Naive B cell (primary cell): ENCODE results near the gene PCDHB15. TPM values are rescaled to one million over a fixed set of nuclear protein-coding genes. Genes with fewer than 3 reads are reported as not detected.
"Not testable (repeated sequence)": the region's sequence is repeated elsewhere in the genome, so short reads cannot be mapped to it uniquely, and the experiment has no call there.

ENCODE experiments used
- ATAC-seq, 2 donors: fragments of 150-1000 bp; cut with Tn5 transposase; 2 replicates each; pipeline ENCODE4 v1.10.0; 2021; ENCODE audit warnings: low read depth in 2 of 2, mild to moderate bottlenecking in 2 of 2, moderate library complexity in 2 of 2
- DNase-seq: peaks from one replicate; pipeline ENCODE4 v3.0.0; 2022
- H3K27ac Mint-ChIP-seq, 6 donors: one replicate each; pipeline ENCODE4 v1.8.0; 2020 to 2022; ENCODE audit warnings: mild to moderate bottlenecking in 6 of 6, mixed read lengths in 6 of 6, moderate library complexity in 5 of 6, inconsistent platforms in 2 of 6
- H3K27me3 Mint-ChIP-seq, 3 donors: one replicate each; pipeline ENCODE4 v1.8.0; 2021 to 2022; ENCODE audit warnings: mixed read lengths in 3 of 3, mild to moderate bottlenecking in 1 of 3
- H3K36me3 Mint-ChIP-seq, 2 donors: one replicate each; pipeline ENCODE4 v1.8.0; 2020 to 2022; ENCODE audit warnings: mixed read lengths in 2 of 2, inconsistent platforms in 1 of 2, mild to moderate bottlenecking in 1 of 2
- H3K4me1 Mint-ChIP-seq, 3 donors: one replicate each; pipeline ENCODE4 v1.8.0; 2020 to 2022; ENCODE audit warnings: mixed read lengths in 3 of 3, inconsistent platforms in 1 of 3, mild to moderate bottlenecking in 1 of 3, moderate library complexity in 1 of 3
- H3K4me3 Mint-ChIP-seq, 8 donors: one replicate each; pipeline ENCODE4 v1.8.0; 2020 to 2022; ENCODE audit warnings: mild to moderate bottlenecking in 8 of 8, mixed read lengths in 8 of 8, moderate library complexity in 8 of 8, inconsistent platforms in 2 of 8
- H3K9me3 Mint-ChIP-seq, 7 donors: one replicate each; pipeline ENCODE4 v1.8.0; 2020 to 2022; ENCODE audit warnings: mixed read lengths in 7 of 7, mild to moderate bottlenecking in 5 of 7, inconsistent platforms in 2 of 7, moderate library complexity in 1 of 7
- polyA plus RNA-seq, 6 donors: library from polyadenylated mRNA; unstranded; fragments of 300-500 nt; fragmentation: Illumina TruSeq; gene quantifications; one replicate each; pipeline ENCODE4 v1.2.3, GENCODE V29; 2021; ENCODE audit warnings: low read depth in 6 of 6

Gene PCDHB15
- polyA plus RNA-seq, result not detected

DNA sequence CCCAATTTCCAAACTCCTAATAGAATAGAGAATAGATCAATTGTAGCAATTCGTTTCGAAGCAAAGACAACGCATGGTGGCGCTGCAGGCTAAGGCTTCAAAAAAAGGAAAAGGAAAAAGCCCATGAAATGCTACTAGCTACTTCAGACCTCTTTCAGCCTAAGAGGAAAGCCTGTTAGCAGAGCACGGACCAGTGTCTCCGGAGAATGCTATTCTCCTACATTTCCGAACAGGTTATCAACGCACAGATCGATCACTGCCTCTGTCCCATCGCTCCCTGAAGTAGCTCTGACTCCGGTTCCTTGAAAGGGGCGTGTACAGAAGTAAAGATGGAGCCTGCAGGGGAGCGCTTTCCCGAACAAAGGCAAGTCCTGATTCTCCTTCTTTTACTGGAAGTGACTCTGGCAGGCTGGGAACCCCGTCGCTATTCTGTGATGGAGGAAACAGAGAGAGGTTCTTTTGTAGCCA, at the start of gene PCDHB15:
Gene PCDHB15 (plus strand): TSS at position 146 of the 468 bp plus-strand sequence. CDS start 184 bp downstream, at position 330.
- no peak for DNase-seq
- H3K36me3 Mint-ChIP-seq, result peaks cover 25 to 64% of the 10 kb centered on the region in 2 donors
- no peaks in the 10 kb centered on the region for H3K4me1 Mint-ChIP-seq
- H3K27ac Mint-ChIP-seq, result peak within 1 kb of the TSS in 1 of 6 donors; percentile 54
- peaks cover 10 to 91% (median 70%) of the 10 kb centered on the region in 7 donors for H3K9me3 Mint-ChIP-seq
- peaks cover 21 to 60% (median 44%) of the 10 kb centered on the region in 3 donors for H3K27me3 Mint-ChIP-seq
- H3K4me3 Mint-ChIP-seq, result peak within 1 kb of the TSS in 4 of 8 donors; percentile 19 to 78 (median 55)
- no peak for ATAC-seq

DNA sequence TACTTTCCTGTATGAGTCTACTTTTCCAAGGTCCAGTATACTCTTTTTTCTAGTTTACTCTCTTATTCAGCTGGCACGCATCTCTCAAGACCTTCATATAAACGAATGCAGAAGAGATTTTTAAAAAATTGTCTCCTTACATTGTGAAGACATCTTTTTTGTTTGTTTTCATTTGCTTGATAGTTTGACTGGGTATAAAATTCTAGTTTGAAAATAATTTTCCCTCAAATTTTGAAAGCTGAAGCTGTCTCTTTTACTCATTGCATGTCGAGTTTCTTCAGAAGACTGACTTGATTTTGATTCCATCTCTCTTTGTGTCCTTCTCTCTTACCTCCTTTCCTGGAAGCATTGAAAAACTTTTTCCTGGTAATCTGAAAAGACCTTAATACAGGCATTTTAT, 48.8 kb upstream of the PCDHB15 start:
- peaks cover 10 to 87% (median 51%) of the 10 kb centered on the region in 7 donors for H3K9me3 Mint-ChIP-seq
- H3K36me3 Mint-ChIP-seq, result peaks cover 22 to 51% of the 10 kb centered on the region in 2 donors
- ATAC-seq (no peak), DNase-seq (no peak)
- peaks cover 30 to 61% (median 30%) of the 10 kb centered on the region in 3 donors for H3K27me3 Mint-ChIP-seq
- no peaks in the 10 kb centered on the region for H3K4me1 Mint-ChIP-seq
- no peak overlapping the region for H3K27ac Mint-ChIP-seq
- no peak overlapping the region for H3K4me3 Mint-ChIP-seq

DNA sequence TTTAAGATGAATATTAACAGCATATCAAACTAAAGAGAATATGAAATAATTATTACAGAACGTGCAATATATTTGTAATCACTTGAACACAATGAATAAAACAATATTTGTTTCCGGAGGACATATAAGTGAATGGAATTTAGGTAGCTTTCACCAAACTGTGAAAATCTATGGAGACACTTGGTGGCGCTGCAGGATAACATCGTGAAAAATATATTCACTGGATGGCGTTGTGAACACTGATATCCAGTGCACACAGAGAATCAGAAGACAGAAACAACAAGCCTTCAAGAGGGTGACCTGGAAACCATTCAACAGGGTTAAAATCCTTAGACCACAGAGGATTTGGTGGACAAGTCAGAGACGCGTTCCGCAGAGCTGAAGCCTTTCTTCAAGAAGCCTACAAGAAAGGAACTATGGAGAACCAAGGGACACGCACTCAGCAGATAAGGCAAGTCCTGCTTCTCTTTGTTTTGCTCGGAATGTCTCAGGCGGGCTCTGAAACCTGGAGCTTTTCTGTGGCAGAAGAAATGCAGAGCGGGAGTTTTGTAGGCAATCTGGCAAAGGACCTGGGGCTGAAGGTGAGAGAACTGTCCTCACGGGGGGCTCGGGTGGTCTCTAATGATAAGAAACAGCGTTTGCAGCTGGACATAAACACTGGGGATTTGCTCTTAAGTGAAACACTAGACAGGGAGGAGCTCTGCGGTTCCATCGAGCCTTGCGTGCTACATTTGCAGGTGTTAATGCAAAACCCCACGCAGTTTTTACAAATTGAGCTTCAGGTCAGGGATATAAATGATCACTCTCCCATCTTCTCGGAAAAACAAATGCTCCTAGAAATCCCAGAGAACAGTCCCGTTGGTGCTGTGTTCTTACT, 45.6 kb upstream of the PCDHB15 start, which contains the start of gene PCDHB11:
Gene PCDHB11 (plus strand): TSS at position 269 of the 877 bp plus-strand sequence. CDS start 148 bp downstream, at position 417.
- ATAC-seq, result no peak
- Mint-ChIP-seq H3K27ac (no peak within 1 kb of the TSS), H3K9me3 (peaks cover 10 to 78% (median 39%) of the 10 kb centered on the region in 7 donors), H3K4me1 (no peaks in the 10 kb centered on the region), H3K4me3 (no peak within 1 kb of the TSS), H3K27me3 (peaks cover 20 to 59% (median 29%) of the 10 kb centered on the region in 3 donors), H3K36me3 (peaks cover 22 to 29% of the 10 kb centered on the region in 2 donors)
- no peak for DNase-seq

DNA sequence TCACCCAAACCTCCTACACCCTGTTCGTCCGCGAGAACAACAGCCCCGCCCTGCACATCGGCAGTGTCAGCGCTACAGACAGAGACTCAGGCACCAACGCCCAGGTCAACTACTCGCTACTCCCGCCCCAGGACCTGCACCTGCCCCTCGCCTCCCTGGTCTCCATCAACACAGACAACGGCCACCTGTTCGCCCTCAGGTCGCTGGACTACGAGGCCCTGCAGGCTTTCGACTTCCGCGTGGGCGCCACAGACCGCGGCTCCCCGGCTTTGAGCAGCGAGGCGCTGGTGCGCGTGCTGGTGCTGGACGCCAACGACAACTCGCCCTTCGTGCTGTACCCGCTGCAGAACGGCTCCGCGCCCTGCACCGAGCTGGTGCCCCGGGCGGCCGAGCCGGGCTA, 44.1 kb upstream of the PCDHB15 start:
- H3K4me3 Mint-ChIP-seq, DNase-seq, ATAC-seq, H3K4me1 Mint-ChIP-seq: not testable (repeated sequence)
- Mint-ChIP-seq H3K36me3 (peaks cover 21 to 27% of the 10 kb centered on the region in 2 donors), H3K27me3 (peaks cover 20 to 68% (median 37%) of the 10 kb centered on the region in 3 donors), H3K27ac (peak overlapping the region in 1 of 6 donors; percentile 37), H3K9me3 (peaks cover 10 to 66% (median 35%) of the 10 kb centered on the region in 7 donors)

DNA sequence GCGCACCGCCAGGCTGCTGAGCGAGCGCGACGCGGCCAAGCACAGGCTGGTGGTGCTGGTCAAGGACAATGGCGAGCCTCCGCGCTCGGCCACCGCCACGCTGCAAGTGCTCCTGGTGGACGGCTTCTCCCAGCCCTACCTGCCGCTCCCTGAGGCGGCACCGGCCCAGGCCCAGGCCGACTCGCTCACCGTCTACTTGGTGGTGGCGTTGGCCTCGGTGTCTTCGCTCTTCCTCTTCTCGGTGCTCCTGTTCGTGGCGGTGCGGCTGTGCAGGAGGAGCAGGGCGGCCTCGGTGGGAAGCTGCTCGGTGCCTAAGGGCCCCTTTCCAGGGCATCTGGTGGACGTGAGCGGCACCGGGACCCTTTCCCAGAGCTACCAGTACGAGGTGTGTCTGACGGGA, 43.5 kb upstream of the PCDHB15 start:
- peak overlapping the region in 2 of 6 donors; percentile 44 to 68 for H3K27ac Mint-ChIP-seq

DNA sequence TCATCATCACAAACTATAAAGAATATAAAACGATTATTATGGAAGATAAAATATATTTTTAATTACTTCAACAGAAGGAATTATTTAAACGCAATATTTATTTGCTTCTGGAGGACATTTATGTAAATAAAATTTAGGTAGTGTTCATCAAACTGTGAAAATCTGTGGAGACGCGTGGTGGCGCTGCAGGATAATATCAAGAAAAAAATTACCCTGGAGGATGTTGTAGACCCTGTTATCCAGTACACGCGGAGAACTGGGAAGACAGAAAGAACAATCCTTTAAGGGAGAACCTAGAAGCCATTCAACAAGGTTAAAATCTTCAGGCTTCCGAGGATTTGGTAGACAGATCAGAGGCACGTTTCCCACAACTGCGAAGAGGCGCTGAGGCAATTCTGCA, 36.7 kb upstream of the PCDHB15 start, which contains the start of gene PCDHB12:
Gene PCDHB12 (plus strand): TSS at position 242 of the 400 bp plus-strand sequence. CDS start 189 bp downstream, outside the sequence.
- Mint-ChIP-seq H3K27ac (peak within 1 kb of the TSS in 1 of 6 donors; percentile 71), H3K4me3 (peak within 1 kb of the TSS in 2 of 8 donors; percentile 9 to 38), H3K36me3 (peaks cover 0 to 6% of the 10 kb centered on the region in 2 donors), H3K9me3 (peaks cover 0 to 32% (median 10%) of the 10 kb centered on the region in 7 donors), H3K4me1 (no peaks in the 10 kb centered on the region), H3K27me3 (peaks cover 51 to 70% (median 57%) of the 10 kb centered on the region in 3 donors)
- ATAC-seq (no peak), DNase-seq (no peak)

More for the DNA sequence above, 43.5 kb upstream of the PCDHB15 start:
- not testable (repeated sequence) for H3K4me3 Mint-ChIP-seq, H3K4me1 Mint-ChIP-seq, DNase-seq, ATAC-seq
- Mint-ChIP-seq H3K36me3 (peaks cover 15 to 22% of the 10 kb centered on the region in 2 donors), H3K27me3 (peaks cover 24 to 74% (median 40%) of the 10 kb centered on the region in 3 donors), H3K9me3 (peaks cover 10 to 60% (median 30%) of the 10 kb centered on the region in 7 donors)

DNA sequence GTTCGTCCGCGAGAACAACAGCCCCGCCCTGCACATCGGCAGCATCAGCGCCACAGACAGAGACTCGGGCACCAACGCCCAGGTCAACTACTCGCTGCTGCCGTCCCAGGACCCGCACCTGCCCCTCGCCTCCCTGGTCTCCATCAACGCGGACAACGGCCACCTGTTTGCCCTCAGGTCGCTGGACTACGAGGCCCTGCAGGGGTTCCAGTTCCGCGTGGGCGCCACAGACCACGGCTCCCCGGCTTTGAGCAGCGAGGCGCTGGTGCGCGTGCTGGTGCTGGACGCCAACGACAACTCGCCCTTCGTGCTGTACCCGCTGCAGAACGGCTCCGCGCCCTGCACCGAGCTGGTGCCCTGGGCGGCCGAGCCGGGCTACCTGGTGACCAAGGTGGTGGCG, 34.9 kb upstream of the PCDHB15 start:
- H3K4me3 Mint-ChIP-seq, H3K27ac Mint-ChIP-seq, H3K36me3 Mint-ChIP-seq, DNase-seq, H3K4me1 Mint-ChIP-seq, ATAC-seq: not testable (repeated sequence)
- peaks cover 0 to 47% (median 16%) of the 10 kb centered on the region in 7 donors for H3K9me3 Mint-ChIP-seq
- H3K27me3 Mint-ChIP-seq, result peaks cover 62 to 76% (median 63%) of the 10 kb centered on the region in 3 donors

DNA sequence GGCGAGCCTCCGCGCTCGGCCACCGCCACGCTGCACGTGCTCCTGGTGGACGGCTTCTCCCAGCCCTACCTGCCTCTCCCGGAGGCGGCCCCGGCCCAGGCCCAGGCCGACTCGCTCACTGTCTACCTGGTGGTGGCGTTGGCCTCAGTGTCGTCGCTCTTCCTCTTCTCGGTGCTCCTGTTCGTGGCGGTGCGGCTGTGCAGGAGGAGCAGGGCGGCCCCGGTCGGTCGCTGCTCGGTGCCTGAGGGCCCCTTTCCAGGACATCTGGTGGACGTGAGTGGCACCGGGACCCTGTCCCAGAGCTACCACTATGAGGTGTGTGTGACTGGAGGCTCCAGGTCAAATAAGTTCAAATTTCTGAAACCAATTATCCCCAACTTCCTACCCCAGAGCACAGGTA, 34.3 kb upstream of the PCDHB15 start:
- not testable (repeated sequence) for H3K4me3 Mint-ChIP-seq, ATAC-seq, H3K4me1 Mint-ChIP-seq, H3K36me3 Mint-ChIP-seq, DNase-seq, H3K27ac Mint-ChIP-seq
- H3K27me3 Mint-ChIP-seq, result peaks cover 61 to 77% (median 62%) of the 10 kb centered on the region in 3 donors
- peaks cover 0 to 50% (median 19%) of the 10 kb centered on the region in 7 donors for H3K9me3 Mint-ChIP-seq

DNA sequence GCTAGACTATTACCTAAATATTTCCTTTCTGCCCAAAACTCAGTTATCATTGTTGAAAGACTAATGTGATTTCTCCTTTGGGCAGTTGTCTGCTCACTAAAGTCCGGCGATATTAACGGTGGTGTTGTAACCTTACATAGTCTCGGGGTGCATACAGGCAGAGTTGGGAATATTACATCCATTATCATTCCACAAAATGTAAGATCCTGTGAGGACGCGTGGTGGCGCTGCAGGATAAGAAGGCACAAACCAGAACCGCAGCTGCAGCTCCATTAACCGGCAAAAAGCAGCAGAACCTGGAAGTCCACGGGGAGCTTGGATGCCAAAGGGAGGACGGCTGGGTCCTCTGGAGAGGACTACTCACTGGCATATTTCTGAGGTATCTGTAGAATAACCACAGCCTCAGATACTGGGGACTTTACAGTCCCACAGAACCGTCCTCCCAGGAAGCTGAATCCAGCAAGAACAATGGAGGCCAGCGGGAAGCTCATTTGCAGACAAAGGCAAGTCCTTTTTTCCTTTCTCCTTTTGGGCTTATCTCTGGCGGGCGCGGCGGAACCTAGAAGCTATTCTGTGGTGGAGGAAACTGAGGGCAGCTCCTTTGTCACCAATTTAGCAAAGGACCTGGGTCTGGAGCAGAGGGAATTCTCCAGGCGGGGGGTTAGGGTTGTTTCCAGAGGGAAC, 31.4 kb upstream of the PCDHB15 start, which contains the start of gene PCDHB13:
Gene PCDHB13 (plus strand): TSS at position 264 of the 684 bp plus-strand sequence. CDS start 205 bp downstream, at position 469.
- not testable (repeated sequence) for H3K4me1 Mint-ChIP-seq, H3K27ac Mint-ChIP-seq, H3K4me3 Mint-ChIP-seq, DNase-seq, ATAC-seq
- H3K36me3 Mint-ChIP-seq, result peaks cover 7 to 20% of the 10 kb centered on the region in 2 donors
- H3K9me3 Mint-ChIP-seq, result peaks cover 4 to 70% (median 34%) of the 10 kb centered on the region in 7 donors
- H3K27me3 Mint-ChIP-seq, result peaks cover 51 to 70% (median 51%) of the 10 kb centered on the region in 3 donors

DNA sequence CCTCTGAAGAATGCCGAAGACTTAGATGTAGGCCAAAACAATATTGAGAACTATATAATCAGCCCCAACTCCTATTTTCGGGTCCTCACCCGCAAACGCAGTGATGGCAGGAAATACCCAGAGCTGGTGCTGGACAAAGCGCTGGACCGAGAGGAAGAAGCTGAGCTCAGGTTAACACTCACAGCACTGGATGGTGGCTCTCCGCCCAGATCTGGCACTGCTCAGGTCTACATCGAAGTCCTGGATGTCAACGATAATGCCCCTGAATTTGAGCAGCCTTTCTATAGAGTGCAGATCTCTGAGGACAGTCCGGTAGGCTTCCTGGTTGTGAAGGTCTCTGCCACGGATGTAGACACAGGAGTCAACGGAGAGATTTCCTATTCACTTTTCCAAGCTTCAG, 30.6 kb upstream of the PCDHB15 start:
- Mint-ChIP-seq H3K36me3 (peaks cover 11 to 23% of the 10 kb centered on the region in 2 donors), H3K27me3 (peaks cover 49 to 67% (median 53%) of the 10 kb centered on the region in 3 donors), H3K9me3 (peaks cover 7 to 70% (median 39%) of the 10 kb centered on the region in 7 donors)
- not testable (repeated sequence) for H3K27ac Mint-ChIP-seq, ATAC-seq, H3K4me1 Mint-ChIP-seq, DNase-seq, H3K4me3 Mint-ChIP-seq

DNA sequence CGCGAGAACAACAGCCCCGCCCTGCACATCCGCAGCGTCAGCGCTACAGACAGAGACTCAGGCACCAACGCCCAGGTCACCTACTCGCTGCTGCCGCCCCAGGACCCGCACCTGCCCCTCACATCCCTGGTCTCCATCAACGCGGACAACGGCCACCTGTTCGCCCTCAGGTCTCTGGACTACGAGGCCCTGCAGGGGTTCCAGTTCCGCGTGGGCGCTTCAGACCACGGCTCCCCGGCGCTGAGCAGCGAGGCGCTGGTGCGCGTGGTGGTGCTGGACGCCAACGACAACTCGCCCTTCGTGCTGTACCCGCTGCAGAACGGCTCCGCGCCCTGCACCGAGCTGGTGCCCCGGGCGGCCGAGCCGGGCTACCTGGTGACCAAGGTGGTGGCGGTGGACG, 29.7 kb upstream of the PCDHB15 start:
- H3K4me3 Mint-ChIP-seq, H3K27ac Mint-ChIP-seq, ATAC-seq, DNase-seq, H3K4me1 Mint-ChIP-seq: not testable (repeated sequence)
- Mint-ChIP-seq H3K36me3 (peaks cover 12 to 30% of the 10 kb centered on the region in 2 donors), H3K9me3 (peaks cover 9 to 73% (median 38%) of the 10 kb centered on the region in 7 donors), H3K27me3 (peaks cover 49 to 68% (median 62%) of the 10 kb centered on the region in 3 donors)

DNA sequence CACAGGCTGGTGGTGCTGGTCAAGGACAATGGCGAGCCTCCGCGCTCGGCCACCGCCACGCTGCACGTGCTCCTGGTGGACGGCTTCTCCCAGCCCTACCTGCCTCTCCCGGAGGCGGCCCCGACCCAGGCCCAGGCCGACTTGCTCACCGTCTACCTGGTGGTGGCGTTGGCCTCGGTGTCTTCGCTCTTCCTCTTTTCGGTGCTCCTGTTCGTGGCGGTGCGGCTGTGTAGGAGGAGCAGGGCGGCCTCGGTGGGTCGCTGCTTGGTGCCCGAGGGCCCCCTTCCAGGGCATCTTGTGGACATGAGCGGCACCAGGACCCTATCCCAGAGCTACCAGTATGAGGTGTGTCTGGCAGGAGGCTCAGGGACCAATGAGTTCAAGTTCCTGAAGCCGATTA, 29.2 kb upstream of the PCDHB15 start:
- peaks cover 53 to 68% (median 65%) of the 10 kb centered on the region in 3 donors for H3K27me3 Mint-ChIP-seq
- not testable (repeated sequence) for H3K27ac Mint-ChIP-seq, DNase-seq, H3K4me1 Mint-ChIP-seq, ATAC-seq
- H3K4me3 Mint-ChIP-seq, result peak overlapping the region in 1 of 8 donors; percentile 22
- H3K36me3 Mint-ChIP-seq, result peaks cover 15 to 26% of the 10 kb centered on the region in 2 donors
- peaks cover 8 to 75% (median 35%) of the 10 kb centered on the region in 7 donors for H3K9me3 Mint-ChIP-seq
